ENCODE data around the gene UST.

Gene UST

DNA sequence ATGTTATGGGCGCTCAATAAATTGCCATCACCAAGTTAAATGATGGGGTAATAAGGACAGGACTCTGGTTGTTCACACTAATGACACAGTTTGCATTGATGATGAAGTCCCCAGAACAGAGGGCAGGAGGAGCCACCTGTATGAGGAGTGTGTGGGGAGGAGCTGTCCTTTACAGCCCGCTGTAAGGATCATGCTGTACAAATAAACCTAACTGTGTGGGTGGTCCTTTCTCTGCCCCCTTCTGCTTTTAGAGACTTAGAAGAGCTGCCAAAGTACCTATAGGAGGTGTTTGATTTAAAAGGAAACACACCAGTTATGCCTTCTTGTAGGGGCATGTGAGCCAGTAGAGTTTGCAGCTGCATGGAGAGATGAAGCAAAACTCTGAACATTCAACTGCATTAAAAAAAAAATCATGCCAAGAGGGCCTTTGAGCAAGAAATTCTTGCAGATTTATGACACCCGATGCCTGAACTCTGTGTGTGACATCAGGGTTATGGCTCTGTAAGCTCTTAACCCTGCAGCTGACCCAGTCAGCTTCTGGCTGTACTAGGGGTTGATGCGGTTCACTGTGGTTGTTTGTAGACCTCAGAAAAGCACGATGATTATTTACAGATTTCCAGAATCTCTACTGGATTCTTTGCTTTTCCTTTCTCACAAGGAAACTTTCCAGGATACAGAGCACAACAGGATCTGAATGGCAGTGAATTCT is 67.4 kb downstream of the UST start:
- DNase-seq = no peak

DNA sequence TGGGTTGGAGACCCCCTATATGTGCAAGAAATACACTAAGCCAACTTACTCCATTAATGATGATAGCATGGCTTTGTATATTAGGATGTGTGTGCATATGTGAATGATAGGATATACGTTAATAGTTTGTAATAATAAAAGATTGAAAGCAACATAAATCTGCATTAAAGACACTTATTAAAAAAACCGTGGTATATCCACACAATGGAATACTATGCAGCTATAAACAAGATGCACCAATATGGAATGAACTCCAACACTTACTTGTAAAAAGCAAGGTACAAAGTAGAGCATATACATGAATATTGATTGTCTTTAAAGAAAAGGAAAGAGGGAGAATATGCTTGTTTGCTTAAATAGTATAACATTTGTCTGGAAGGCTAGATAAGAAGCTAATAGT is 68.0 kb downstream of the UST start:
- no peak for DNase-seq

DNA sequence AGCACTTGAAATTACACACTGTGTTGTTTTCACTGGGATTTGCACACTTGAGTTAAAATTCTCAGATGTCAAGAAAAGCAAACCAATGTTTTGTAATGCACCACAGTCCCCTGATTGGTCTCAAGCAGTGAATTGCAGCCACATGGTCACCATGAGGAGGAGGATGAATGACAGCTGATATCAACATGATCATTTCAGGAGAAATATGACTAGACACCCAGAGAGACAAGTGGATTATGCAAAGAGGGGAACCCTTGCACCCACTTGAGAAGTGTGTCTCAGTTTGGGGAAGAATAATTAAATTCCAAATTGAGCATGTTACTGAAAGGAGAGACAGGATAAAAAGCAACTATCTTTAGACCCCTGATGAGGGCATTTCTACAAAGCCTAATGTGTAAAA is 69.3 kb downstream of the UST start:
- no peak for DNase-seq

DNA sequence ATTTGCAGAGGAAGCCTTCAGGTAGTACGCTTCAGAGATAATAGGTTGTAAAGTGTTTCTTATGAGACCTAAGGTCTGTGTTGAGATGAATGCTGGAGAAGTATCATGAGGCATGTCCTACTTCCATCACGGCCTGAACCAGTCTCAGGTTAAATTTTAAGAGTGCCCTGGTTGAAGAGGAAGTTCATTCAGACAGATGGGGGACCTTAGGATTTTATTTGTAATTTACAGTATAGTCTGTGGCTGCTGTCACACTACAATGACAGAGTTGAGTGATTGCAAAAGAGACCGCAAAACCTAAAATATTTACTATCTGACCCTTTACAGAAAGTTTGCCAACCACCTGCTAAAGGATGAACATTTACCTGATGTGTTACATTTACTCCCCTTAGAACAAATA is 70.9 kb downstream of the UST start:
- no peak for DNase-seq

- no peak for DNase-seq
Measured at GRCh38 chr6:148818939-148819575, 72.2 kb downstream of the UST start.

GRCh38 chr6:148819852-148820251 is 73.0 kb downstream of the UST start:
- no peak for DNase-seq

DNA sequence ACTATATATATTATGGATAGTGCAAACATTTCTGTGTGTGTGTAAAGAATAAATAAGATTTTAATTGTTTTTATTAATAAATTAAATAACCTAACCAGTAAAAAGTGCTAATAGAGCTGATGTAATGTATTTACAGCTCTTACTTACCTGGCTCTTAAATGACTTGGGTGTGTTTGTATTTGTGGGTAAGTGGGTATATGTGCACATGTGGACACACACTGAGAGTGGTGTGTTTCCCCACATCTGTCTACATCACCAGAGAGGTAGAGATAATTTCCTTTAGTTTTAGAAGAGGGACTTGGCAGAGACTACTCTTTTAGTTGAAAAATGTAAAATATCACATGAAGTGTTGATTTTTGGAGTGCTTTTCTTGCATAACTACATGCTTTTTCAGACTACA is 76.0 kb downstream of the UST start:
- no peak for DNase-seq

- no peak for DNase-seq
Measured at GRCh38 chr6:148824291-148824690, 77.5 kb downstream of the UST start.

GRCh38 chr6:148824960-148825359 is 78.1 kb downstream of the UST start:
- no peak for DNase-seq

GRCh38 chr6:148825492-148825891 is 78.7 kb downstream of the UST start:
- DNase-seq = no peak

GRCh38 chr6:148827416-148828045 is 80.7 kb downstream of the UST start:
- no peak for DNase-seq

- no peak for DNase-seq
Measured at GRCh38 chr6:148828047-148828446, 81.2 kb downstream of the UST start.

GRCh38 chr6:148829415-148830101 is 82.7 kb downstream of the UST start:
- no peak for DNase-seq

DNA sequence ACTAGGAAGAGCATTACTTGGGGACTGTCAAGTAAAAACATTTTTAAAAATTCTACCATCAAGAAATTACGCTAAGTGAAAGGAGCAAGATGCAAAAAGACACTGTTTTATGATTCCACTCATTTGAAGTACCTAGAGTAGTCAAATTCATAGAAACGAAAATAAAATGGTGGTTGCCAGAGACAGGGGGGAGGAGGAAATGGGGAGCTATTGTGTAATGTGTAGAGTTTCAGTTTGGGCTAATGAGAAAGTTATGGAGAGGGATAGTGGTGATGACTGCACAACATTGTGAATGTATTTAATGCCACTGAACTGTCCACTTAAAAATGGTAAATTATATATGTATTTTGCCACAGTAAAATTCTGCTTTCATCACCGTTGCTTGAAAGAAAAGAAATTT is 83.8 kb downstream of the UST start:
- no peak for DNase-seq

DNA sequence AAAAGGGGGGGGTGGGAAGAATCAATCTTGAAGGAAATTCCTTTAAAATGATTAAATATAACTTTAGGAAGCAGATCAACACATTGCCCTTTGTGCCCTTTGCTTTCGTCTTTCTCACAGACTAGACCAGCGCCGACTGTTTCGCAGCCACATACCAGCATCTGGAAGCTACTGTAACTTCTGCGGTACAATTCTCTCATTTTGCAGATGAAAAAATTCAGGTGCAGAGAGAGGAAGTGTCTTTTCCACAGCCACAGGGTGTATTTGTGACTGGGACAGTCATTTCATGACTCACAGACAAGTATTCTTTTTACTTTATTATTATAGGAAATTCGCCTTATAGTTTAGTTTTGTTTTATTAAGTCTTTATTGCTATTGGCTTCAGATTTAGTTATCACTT is 84.2 kb downstream of the UST start:
- DNase-seq = no peak

DNA sequence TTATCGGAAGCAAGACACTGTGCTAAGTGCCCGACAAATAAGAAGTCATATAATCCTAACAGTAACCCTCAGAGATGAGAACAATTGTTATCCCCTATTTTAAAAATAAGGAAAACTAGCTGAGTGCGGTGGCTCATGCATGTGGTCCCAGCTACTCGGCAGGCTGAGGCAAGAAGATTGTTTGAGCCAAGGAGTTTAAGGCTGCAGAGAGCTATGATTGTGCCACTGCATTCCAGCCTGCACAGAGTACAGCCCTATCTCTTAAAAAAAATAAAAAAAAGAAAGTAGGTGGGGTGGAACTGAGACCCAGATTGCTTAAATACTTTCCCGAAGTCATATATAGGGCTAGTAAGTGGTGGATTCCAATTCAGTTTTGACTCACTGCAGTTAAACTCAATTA is 84.7 kb downstream of the UST start:
- no peak for DNase-seq

DNA sequence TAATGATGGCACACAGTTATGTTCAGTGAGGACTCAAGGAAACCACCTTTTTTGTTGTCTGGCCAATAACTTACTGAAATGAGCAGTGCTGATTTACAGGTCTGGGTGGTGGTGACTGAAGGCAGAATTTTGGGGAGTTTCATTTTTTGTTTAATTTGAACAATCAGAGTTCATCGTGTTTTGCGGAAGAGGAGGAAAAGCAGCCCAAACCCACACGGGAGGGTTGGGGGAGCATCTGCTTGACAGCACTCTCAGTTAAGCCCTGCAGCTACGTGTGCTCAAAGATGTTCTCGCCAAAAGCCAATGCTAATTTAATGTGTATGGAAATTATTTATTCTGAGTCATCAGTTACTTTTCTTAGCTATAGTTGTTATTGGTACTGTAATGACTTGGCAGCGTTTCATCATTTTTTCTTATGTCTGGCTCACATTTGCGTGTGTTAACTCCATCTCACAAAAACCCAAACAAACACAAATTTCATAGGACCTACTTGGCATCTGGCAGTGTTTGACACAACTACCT is 89.2 kb downstream of the UST start:
- DNase-seq = no peak

GRCh38 chr6:148836751-148837150 is 89.9 kb downstream of the UST start:
- no peak for DNase-seq

- no peak for DNase-seq
Measured at GRCh38 chr6:148837941-148838340, 91.1 kb downstream of the UST start.

GRCh38 chr6:148839044-148839443 is 92.2 kb downstream of the UST start:
- no peak for DNase-seq

DNA sequence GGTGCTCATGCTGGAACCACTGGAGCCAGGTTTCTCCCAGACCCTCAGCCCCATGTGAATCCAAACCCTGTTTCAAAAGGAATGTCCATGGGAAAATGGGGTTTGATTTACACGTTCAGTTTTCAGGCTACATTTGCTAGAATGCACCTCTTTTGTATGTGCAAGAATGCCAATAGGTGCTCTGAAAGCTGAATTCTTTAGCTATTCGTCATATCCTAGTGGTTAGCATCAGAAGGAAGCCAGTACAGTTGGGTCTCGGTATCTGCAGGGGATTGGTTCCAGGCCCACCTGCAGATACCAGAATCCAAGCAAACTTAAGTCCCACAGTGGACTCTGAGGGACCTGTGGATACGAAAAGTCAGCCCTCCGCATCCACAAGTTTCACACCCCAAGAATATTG is 93.4 kb downstream of the UST start:
- no peak for DNase-seq

GRCh38 chr6:148842296-148843019 is 95.6 kb downstream of the UST start:
- DNase-seq = no peak

- DNase-seq = no peak
Measured at GRCh38 chr6:148845464-148845863, 98.6 kb downstream of the UST start.
